ENCODE results near the gene RIPK4.

DNA sequence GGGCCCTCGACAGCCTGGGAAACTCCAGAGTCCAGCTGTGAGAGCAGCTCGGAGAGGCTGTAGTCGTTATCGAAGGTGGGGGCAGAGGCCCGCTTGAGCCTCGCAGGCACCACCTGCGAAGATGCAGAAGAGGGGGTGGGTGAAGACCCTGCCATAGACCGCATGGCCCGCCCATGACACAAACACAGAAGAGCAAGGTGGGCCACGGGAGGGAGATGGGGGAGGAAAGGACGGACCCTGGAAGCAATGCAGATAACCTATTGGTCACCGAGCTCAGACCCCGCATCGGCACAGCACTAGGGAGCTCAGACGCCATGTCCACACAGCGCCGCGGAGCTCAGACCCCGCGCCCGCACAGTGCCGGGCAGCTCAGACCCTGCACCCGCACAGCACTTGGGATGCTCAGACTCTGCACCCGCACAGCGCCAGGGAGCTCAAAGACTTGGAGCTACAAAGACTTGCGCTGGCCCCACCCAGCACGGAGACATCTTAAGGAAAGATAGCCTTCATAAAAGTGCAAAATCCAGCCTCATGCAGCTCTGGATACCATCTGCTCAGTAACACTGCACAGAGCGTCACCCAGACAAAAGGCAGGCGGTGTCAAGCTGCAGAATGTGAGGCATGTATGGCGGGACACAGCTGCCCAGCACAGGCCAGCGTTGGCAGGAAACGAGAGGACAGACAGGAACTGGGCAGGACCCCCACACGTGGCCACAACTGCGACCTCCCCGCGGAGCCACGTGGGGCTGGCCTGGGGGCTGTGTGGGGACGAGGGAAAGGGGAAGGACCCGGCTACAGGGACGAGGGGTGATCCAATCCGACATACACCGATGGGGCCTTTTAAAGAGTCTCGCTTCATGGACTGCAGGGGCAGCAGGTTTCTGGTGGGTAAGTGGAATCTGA, 22.6 kb downstream of the RIPK4 start:
- TF ChIP-seq, protein P1, sequence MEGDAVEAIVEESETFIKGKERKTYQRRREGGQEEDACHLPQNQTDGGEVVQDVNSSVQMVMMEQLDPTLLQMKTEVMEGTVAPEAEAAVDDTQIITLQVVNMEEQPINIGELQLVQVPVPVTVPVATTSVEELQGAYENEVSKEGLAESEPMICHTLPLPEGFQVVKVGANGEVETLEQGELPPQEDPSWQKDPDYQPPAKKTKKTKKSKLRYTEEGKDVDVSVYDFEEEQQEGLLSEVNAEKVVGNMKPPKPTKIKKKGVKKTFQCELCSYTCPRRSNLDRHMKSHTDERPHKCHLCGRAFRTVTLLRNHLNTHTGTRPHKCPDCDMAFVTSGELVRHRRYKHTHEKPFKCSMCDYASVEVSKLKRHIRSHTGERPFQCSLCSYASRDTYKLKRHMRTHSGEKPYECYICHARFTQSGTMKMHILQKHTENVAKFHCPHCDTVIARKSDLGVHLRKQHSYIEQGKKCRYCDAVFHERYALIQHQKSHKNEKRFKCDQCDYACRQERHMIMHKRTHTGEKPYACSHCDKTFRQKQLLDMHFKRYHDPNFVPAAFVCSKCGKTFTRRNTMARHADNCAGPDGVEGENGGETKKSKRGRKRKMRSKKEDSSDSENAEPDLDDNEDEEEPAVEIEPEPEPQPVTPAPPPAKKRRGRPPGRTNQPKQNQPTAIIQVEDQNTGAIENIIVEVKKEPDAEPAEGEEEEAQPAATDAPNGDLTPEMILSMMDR (IDR thresholded peaks at IDR 0.05), result no peak
- no peak for TF ChIP-seq EZH2 (IDR thresholded peaks at IDR 0.05; ENCODE audit: borderline replicate concordance, insufficient read depth, low read depth, low read length, poor library complexity, severe bottlenecking)

Measured in B cell (primary cell).